ENCODE results near the gene GRID2IP. TPM values are rescaled to one million over a fixed set of nuclear protein-coding genes. Genes with fewer than 3 reads are reported as not detected.

Gene GRID2IP
- total RNA-seq, 1 experiment from 2014 or later: not detected

DNA sequence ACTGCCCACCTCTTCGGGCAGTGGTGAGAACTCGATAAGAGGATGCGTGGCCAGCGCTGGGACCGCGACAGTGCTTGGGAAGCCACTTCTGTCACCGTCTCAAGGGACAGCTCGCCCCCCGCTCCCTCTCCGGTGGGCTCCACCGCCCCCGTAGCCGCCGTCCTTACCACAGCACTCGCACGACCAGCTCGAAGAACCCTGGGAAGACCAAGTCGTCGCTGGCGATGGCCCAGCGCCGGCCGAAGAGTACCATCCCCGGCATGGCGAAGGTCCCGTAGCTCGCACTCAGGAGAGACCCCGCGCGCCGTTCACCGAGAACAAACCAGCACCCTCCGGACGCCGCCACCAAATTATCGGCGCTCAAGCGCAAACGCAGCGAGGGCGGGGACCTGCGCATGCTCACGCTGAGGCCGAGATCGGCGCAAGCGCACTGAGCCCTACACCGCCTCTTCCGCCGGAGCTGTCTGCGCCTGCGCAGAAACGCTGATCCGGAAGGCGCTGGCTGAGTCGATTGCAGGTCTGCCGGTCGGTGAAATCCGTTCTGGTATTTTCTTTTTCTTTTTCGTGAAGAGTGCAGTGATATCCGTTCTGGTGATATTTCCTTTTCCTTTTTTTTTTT lies 103.6 kb downstream of the GRID2IP start, which contains the start of gene DAGLB:
Gene DAGLB, minus strand, starts transcription at position 374 of the 619 bp plus-strand sequence. Its CDS starts 112 bp downstream, at position 262.
- DNase-seq (ENCODE audit: low spot score): peak; percentile 99

Other genes starting within 250 kb of the GRID2IP start
- 52.1 and 58.0 TPM in 2 replicates for gene FAM220A, start 202.5 kb downstream of the GRID2IP start, total RNA-seq (2014; rRNA removed; shearing (Covaris generic))
- gene RAC1, start 176.9 kb downstream of the GRID2IP start, total RNA-seq (2014; rRNA removed; shearing (Covaris generic)): 136 and 203 TPM in 2 replicates
- 16.2 and 29.2 TPM in 2 replicates for gene DAGLB, start 103.5 kb downstream of the GRID2IP start, total RNA-seq (2014; rRNA removed; shearing (Covaris generic))
- 458 and 494 TPM in 2 replicates for gene KDELR2, start 67.3 kb downstream of the GRID2IP start, total RNA-seq (2014; rRNA removed; shearing (Covaris generic))
- 160 and 170 TPM in 2 replicates for gene ZDHHC4, start 26.0 kb upstream of the GRID2IP start, total RNA-seq (2014; rRNA removed; shearing (Covaris generic))
- 38.6 and 44.2 TPM in 2 replicates for gene INTS15, start 38.6 kb upstream of the GRID2IP start, total RNA-seq (2014; rRNA removed; shearing (Covaris generic))
- gene ZNF853, start 64.1 kb upstream of the GRID2IP start, total RNA-seq (2014; rRNA removed; shearing (Covaris generic)): 2.8 and 3.7 TPM in 2 replicates
- 5.1 and 7.9 TPM in 2 replicates for gene ZNF316, start 85.9 kb upstream of the GRID2IP start, total RNA-seq (2014; rRNA removed; shearing (Covaris generic))
- gene ZNF12, start 155.5 kb upstream of the GRID2IP start, total RNA-seq (2014; rRNA removed; shearing (Covaris generic)): 17.5 and 27.3 TPM in 2 replicates
- 0.06 TPM in 1 of 2 replicates, not detected in the other for gene RSPH10B2, start 202.6 kb upstream of the GRID2IP start, total RNA-seq (2014; rRNA removed; shearing (Covaris generic))